Panc1 (cell line): ENCODE measurements around the gene ASCL2. TPM values are rescaled to one million over a fixed set of nuclear protein-coding genes. Genes with fewer than 3 reads are reported as not detected.

Experiments
- ATAC-seq: fragments of 200-7000 bp; cut with Tn5 transposase; 2 replicates; pipeline ENCODE4 v1.9.1; 2020; ENCODE audit warnings: mild to moderate bottlenecking, moderate library complexity
- BruUV-seq: library from RNA; stranded (reverse); fragments of 400-500 nt; replicated peaks from 2 replicates; lab custom pipeline; 2021; lab: Mats Ljungman, UMichigan
- CTCF ChIA-PET: fragments of 300-600 bp; sonication (Branson Sonifier 250); formaldehyde crosslinking; loops from one replicate; lab custom pipeline; 2022; ENCODE audit warnings: antibody characterized with exemption; lab: Charles Lee
- POLR2A ChIA-PET: fragments of 300-600 bp; sonication (Branson Sonifier 250); formaldehyde crosslinking; loops from one replicate; lab custom pipeline; 2022; ENCODE audit warnings: antibody characterized with exemption; lab: Charles Lee
- DNase-seq: peaks from one replicate; pipeline ENCODE4 v3.0.0-alpha.2; 2010; ENCODE audit warnings: low read depth, low spot score
- H3K27ac ChIP-seq: 2 replicates; pipeline ENCODE4 v1.5.1; 2011; ENCODE audit warnings: mild to moderate bottlenecking, low read length, inconsistent platforms
- H3K27me3 ChIP-seq: fragments of 200-500 bp; sonication (Bioruptor generic); 2 replicates; pipeline ENCODE4 v1.6.0; 2014; ENCODE audit warnings: low read length, inconsistent platforms; ENCODE audit not compliant: control insufficient read depth, insufficient read depth
- H3K36me3 ChIP-seq: fragments of 200-500 bp; sonication (Bioruptor generic); 2 replicates; pipeline ENCODE4 v1.5.1; 2014; ENCODE audit warnings: inconsistent platforms, mild to moderate bottlenecking, low read length, moderate library complexity; ENCODE audit not compliant: control insufficient read depth, insufficient read depth
- H3K4me1 ChIP-seq: 2 replicates; pipeline ENCODE4 v1.5.1; 2011; ENCODE audit warnings: inconsistent platforms, mild to moderate bottlenecking, low read length, moderate library complexity; ENCODE audit not compliant: control insufficient read depth, insufficient read depth
- H3K4me3 ChIP-seq, 2 experiments: 2 replicates each; pipeline ENCODE4 v1.5.1; 2011 to 2012; ENCODE audit warnings: low read depth in 2 of 2, low read length in 2 of 2, mild to moderate bottlenecking in 2 of 2, inconsistent platforms in 1 of 2, moderate library complexity in 1 of 2
- H3K9me3 ChIP-seq: fragments of 200-500 bp; sonication (Bioruptor generic); 2 replicates; pipeline ENCODE4 v1.5.1; 2014; ENCODE audit warnings: low read depth, mild to moderate bottlenecking, inconsistent platforms, low read length, moderate library complexity; ENCODE audit not compliant: control insufficient read depth, insufficient read depth
- CTCF ChIP-seq: fragments of 450-650 bp; IDR thresholded peaks from 2 replicates; pipeline ENCODE4 v1.5.1; 2017; ENCODE audit warnings: mild to moderate bottlenecking
- POLR2AphosphoS5 ChIP-seq: IDR thresholded peaks from 2 replicates; pipeline ENCODE4 v1.6.1; 2012; ENCODE audit warnings: mild to moderate bottlenecking, low read depth, low read length, moderate library complexity
- REST ChIP-seq, 2 experiments: IDR thresholded peaks; 2 replicates each; pipeline ENCODE4 v1.6.1; 2011 to 2012; ENCODE audit warnings: low read depth in 2 of 2, control low read depth in 1 of 2, low read length in 1 of 2, mild to moderate bottlenecking in 1 of 2, moderate library complexity in 1 of 2; ENCODE audit not compliant: insufficient read depth in 1 of 2
- SIN3A ChIP-seq: IDR thresholded peaks from 2 replicates; pipeline ENCODE4 v1.6.1; 2012; ENCODE audit warnings: low read depth, mild to moderate bottlenecking, low read length, moderate library complexity, borderline replicate concordance; ENCODE audit not compliant: insufficient read depth
- TCF7L2 ChIP-seq: IDR thresholded peaks from 2 replicates; pipeline ENCODE4 v1.6.1; 2011; ENCODE audit warnings: mild to moderate bottlenecking, low read depth, low read length, inconsistent platforms
- in situ Hi-C: cut with HindIII; loops from 2 replicates; pipeline ENCODE4 v1.10.0; 2016; ENCODE audit warnings: low sequenced_read_pairs, low pct_unique_long_range_greater_than_20kb
- intact Hi-C: fragments of 100-400 bp; cut with micrococcal nuclease; formaldehyde crosslinking; loops from one replicate; pipeline ENCODE4 v1.10.0; 2022; ENCODE audit not compliant: unreplicated experiment
- total RNA-seq: library from RNA; stranded (reverse); gene quantifications from one replicate; pipeline ENCODE4 v1.2.1, GENCODE V29; 2021; ENCODE audit not compliant: unreplicated experiment

ASCL2 gene
- total RNA-seq, 1 experiment from 2014 or later: not detected

GRCh38 chr11:2297623-2298030 is 27.2 kb upstream of the ASCL2 start:
- H3K4me3 ChIP-seq: no peak overlapping the region
- no peaks in the 10 kb centered on the region for H3K9me3 ChIP-seq
- intact Hi-C loops: no loop called here
- ChIA-PET POLR2A (interaction anchor here (0.5 kb wide), 1 partner anchor 8 kb away, joined by 4 read pairs; no protein-coding TSS in a partner anchor), CTCF (interaction anchor here (1.6 to 2.9 kb wide), 2 partner anchors 89 to 111 kb away, joined by 4 to 9 read pairs; no protein-coding TSS in a partner anchor)
- no peaks in the 10 kb centered on the region for H3K36me3 ChIP-seq
- no peaks in the 10 kb centered on the region for H3K4me1 ChIP-seq
- DNase-seq (no peak), ATAC-seq (no peak)
- no TSS peak for BruUV-seq
- no peak for TF ChIP-seq SIN3A
- in situ Hi-C loops: no loop called here
- H3K27me3 ChIP-seq: peaks cover 5% of the 10 kb centered on the region; the same call in 1 of the 2 replicates
- no peak overlapping the region for H3K27ac ChIP-seq

GRCh38 chr11:2296913-2297622 is 26.7 kb upstream of the ASCL2 start:
- in situ Hi-C loops: no loop called here
- no TSS peak for BruUV-seq

More at GRCh38 chr11:2296913-2297622, 26.7 kb upstream of the ASCL2 start:
- Histone ChIP-seq H3K4me3 (no peak overlapping the region), H3K27me3 (peaks cover 5% of the 10 kb centered on the region; the same call in 1 of the 2 replicates), H3K4me1 (no peaks in the 10 kb centered on the region), H3K36me3 (no peaks in the 10 kb centered on the region), H3K9me3 (no peaks in the 10 kb centered on the region), H3K27ac (no peak overlapping the region)
- intact Hi-C loops: no loop called here
- DNase-seq (no peak), ATAC-seq (no peak)
- ChIA-PET CTCF (no interaction called here), POLR2A (interaction anchor here (0.5 kb wide), 1 partner anchor 8 kb away, joined by 4 read pairs; no protein-coding TSS in a partner anchor)
- TF ChIP-seq POLR2AphosphoS5 (no peak), SIN3A (no peak), REST (IDR thresholded peaks at IDR 0.05; ENCODE audit: insufficient read depth in 1 of 2, low read depth in 2 of 2, low read length in 1 of 2) (no peak), TCF7L2 (no peak), CTCF (no peak)
